Measurements from ENCODE around the gene GRAMD1B.

GRAMD1B gene

GRCh38 chr11:123429913-123430720 is at the start of gene GRAMD1B:
TSS of gene GRAMD1B (plus strand) at chr11:123430269. CDS start at chr11:123430793, 524 bp downstream.
- peak in 1 of 2 donors; percentile 41 for DNase-seq (ENCODE audit: low read depth in 2 of 2, low spot score in 1 of 2)

GRCh38 chr11:123381149-123381548 is 48.9 kb upstream of the GRAMD1B start:
- no peak for DNase-seq (ENCODE audit: low read depth in 2 of 2, low spot score in 1 of 2)

GRCh38 chr11:123381817-123382554 is 48.1 kb upstream of the GRAMD1B start:
- DNase-seq (ENCODE audit: low read depth in 2 of 2, low spot score in 1 of 2), result no peak

- DNase-seq (ENCODE audit: low read depth in 2 of 2, low spot score in 1 of 2), result no peak
Measured at GRCh38 chr11:123382555-123383074, 47.5 kb upstream of the GRAMD1B start.

- DNase-seq (ENCODE audit: low read depth in 2 of 2, low spot score in 1 of 2), result no peak
Measured at GRCh38 chr11:123384116-123384515, 46.0 kb upstream of the GRAMD1B start.

- DNase-seq (ENCODE audit: low read depth in 2 of 2, low spot score in 1 of 2), result no peak
Measured at GRCh38 chr11:123386796-123387510, 43.1 kb upstream of the GRAMD1B start.

GRCh38 chr11:123388640-123389039 is 41.4 kb upstream of the GRAMD1B start:
- no peak for DNase-seq (ENCODE audit: low read depth in 2 of 2, low spot score in 1 of 2)

- no peak for DNase-seq (ENCODE audit: low read depth in 2 of 2, low spot score in 1 of 2)
Measured at GRCh38 chr11:123390146-123390545, 39.9 kb upstream of the GRAMD1B start.

- DNase-seq (ENCODE audit: low read depth in 2 of 2, low spot score in 1 of 2), result no peak
Measured at GRCh38 chr11:123391646-123392348, 38.3 kb upstream of the GRAMD1B start.

GRCh38 chr11:123392431-123392830 is 37.6 kb upstream of the GRAMD1B start:
- no peak for DNase-seq (ENCODE audit: low read depth in 2 of 2, low spot score in 1 of 2)

GRCh38 chr11:123392844-123393243 is 37.2 kb upstream of the GRAMD1B start:
- DNase-seq (ENCODE audit: low read depth in 2 of 2, low spot score in 1 of 2), result no peak

GRCh38 chr11:123393312-123393927 is 36.6 kb upstream of the GRAMD1B start:
- no peak for DNase-seq (ENCODE audit: low read depth in 2 of 2, low spot score in 1 of 2)

- DNase-seq (ENCODE audit: low read depth in 2 of 2, low spot score in 1 of 2), result no peak
Measured at GRCh38 chr11:123404676-123405075, 25.4 kb upstream of the GRAMD1B start.

GRCh38 chr11:123405123-123405592 is 24.9 kb upstream of the GRAMD1B start:
- DNase-seq (ENCODE audit: low read depth in 2 of 2, low spot score in 1 of 2), result no peak

- no peak for DNase-seq (ENCODE audit: low read depth in 2 of 2, low spot score in 1 of 2)
Measured at GRCh38 chr11:123406441-123407129, 23.5 kb upstream of the GRAMD1B start.

GRCh38 chr11:123407130-123407995 is 22.7 kb upstream of the GRAMD1B start:
- DNase-seq (ENCODE audit: low read depth in 2 of 2, low spot score in 1 of 2), result no peak

GRCh38 chr11:123407996-123408597 is 22.0 kb upstream of the GRAMD1B start:
- no peak for DNase-seq (ENCODE audit: low read depth in 2 of 2, low spot score in 1 of 2)
